H1 (cell line): ENCODE results near the gene AGAP1. TPM values are rescaled to one million over a fixed set of nuclear protein-coding genes. Genes with fewer than 3 reads are reported as not detected.

Experiments used
- CTCF ChIA-PET: fragments of 300-600 bp; sonication (Branson Sonifier 250); formaldehyde crosslinking; loops from one replicate; lab custom pipeline; 2021; ENCODE audit not compliant: partially characterized antibody; lab: Charles Lee
- POLR2A ChIA-PET: fragments of 300-600 bp; sonication (Branson Sonifier 250); formaldehyde crosslinking; loops from one replicate; lab custom pipeline; 2021; ENCODE audit warnings: inconsistent platforms; ENCODE audit not compliant: partially characterized antibody; lab: Charles Lee
- DNase-seq, 2 experiments: peaks; one replicate each; pipeline versions ENCODE4 v3.0.0 to v3.0.0-alpha.2; 2010 to 2022; ENCODE audit warnings: low spot score in 2 of 2, low read depth in 1 of 2, mixed read lengths in 1 of 2
- FAIRE-seq: peaks from 2 replicates; lab custom pipeline; 2011; peaks lifted over from hg19 to GRCh38; lab: Jason Lieb, UNC
- H2AFZ ChIP-seq: 2 replicates; pipeline ENCODE4 v1.8.1; 2012; ENCODE audit warnings: low read length, inconsistent platforms
- H2AK5ac ChIP-seq: 2 replicates; pipeline ENCODE4 v1.6.1; 2013; ENCODE audit warnings: low read depth, low read length
- H2BK120ac ChIP-seq: replicated peaks from 2 replicates; pipeline ENCODE3; 2013; ENCODE audit warnings: low read depth, low read length, inconsistent platforms
- H2BK12ac ChIP-seq: 2 replicates; pipeline ENCODE4 v1.6.1; 2013; ENCODE audit warnings: low read depth, low read length
- H2BK15ac ChIP-seq: 2 replicates; pipeline ENCODE4 v1.6.1; 2013; ENCODE audit warnings: low read length
- H2BK20ac ChIP-seq: 2 replicates; pipeline ENCODE4 v1.6.1; 2013; ENCODE audit warnings: low read length
- H2BK5ac ChIP-seq: 2 replicates; pipeline ENCODE4 v1.6.1; 2013; ENCODE audit warnings: low read depth, low read length
- H3K14ac ChIP-seq: 2 replicates; pipeline ENCODE4 v1.6.1; 2013; ENCODE audit warnings: inconsistent platforms; ENCODE audit not compliant: insufficient read length
- H3K18ac ChIP-seq: 2 replicates; pipeline ENCODE4 v1.6.1; 2013; ENCODE audit warnings: low read length; ENCODE audit errors: extremely low read depth
- H3K23ac ChIP-seq: 2 replicates; pipeline ENCODE4 v1.6.1; 2013; ENCODE audit warnings: inconsistent platforms; ENCODE audit not compliant: insufficient read length
- H3K23me2 ChIP-seq: 2 replicates; pipeline ENCODE4 v1.6.1; 2013; ENCODE audit warnings: low read depth, low read length
- H3K27ac ChIP-seq: 2 replicates; pipeline ENCODE4 v1.6.1; 2011; ENCODE audit warnings: low read depth, low read length, inconsistent platforms
- H3K27me3 ChIP-seq, 4 experiments: replicated peaks in 1 of 4; 1 replicate in 1 of 4; 2 replicates in 3 of 4; pipeline versions ENCODE4 v1.6.1 to v1.8.1; 2011 to 2013; ENCODE audit warnings: low read length in 3 of 4, mild to moderate bottlenecking in 3 of 4, inconsistent platforms in 2 of 4, mixed read lengths in 2 of 4, moderate library complexity in 1 of 4; ENCODE audit not compliant: control insufficient read depth in 3 of 4, insufficient read depth in 3 of 4; ENCODE audit errors: extremely low read depth in 1 of 4
- H3K36me3 ChIP-seq, 4 experiments: 2 replicates each; pipeline versions ENCODE4 v1.6.1 to v1.8.1; 2011 to 2013; ENCODE audit warnings: mild to moderate bottlenecking in 4 of 4, low read length in 3 of 4, moderate library complexity in 2 of 4, control low read depth in 1 of 4, inconsistent platforms in 1 of 4; ENCODE audit not compliant: insufficient read depth in 4 of 4, control insufficient read depth in 2 of 4
- H3K4ac ChIP-seq: replicated peaks from 2 replicates; pipeline ENCODE3; 2013; ENCODE audit warnings: low read length, low read depth, mixed read lengths, inconsistent platforms; ENCODE audit not compliant: insufficient read length
- H3K4me1 ChIP-seq, 4 experiments: replicated peaks in 1 of 4; 1 replicate in 1 of 4; 2 replicates in 3 of 4; pipeline versions ENCODE4 v1.6.1 to v1.8.1; 2011 to 2013; ENCODE audit warnings: low read length in 3 of 4, inconsistent platforms in 2 of 4, mixed read lengths in 1 of 4; ENCODE audit not compliant: insufficient read depth in 4 of 4, control insufficient read depth in 3 of 4
- H3K4me2 ChIP-seq, 2 experiments: 2 replicates each; pipeline versions ENCODE4 v1.6.1 to v1.8.1; 2011 to 2013; ENCODE audit warnings: low read depth in 2 of 2, low read length in 2 of 2, control low read depth in 1 of 2, inconsistent platforms in 1 of 2, mild to moderate bottlenecking in 1 of 2; ENCODE audit not compliant: insufficient read depth in 1 of 2
- H3K4me3 ChIP-seq, 4 experiments: fragments of 200-600, 300-600 bp in 1 of 4; sonication (generic), shearing (Covaris generic), sonication (Bioruptor Twin) in 1 of 4; 2 replicates each; pipeline versions ENCODE4 v1.5.1 to v1.8.1; 2011 to 2016; ENCODE audit warnings: low read length in 4 of 4, low read depth in 3 of 4, control low read depth in 2 of 4, inconsistent platforms in 2 of 4, mild to moderate bottlenecking in 2 of 4, mixed read lengths in 1 of 4, moderate library complexity in 1 of 4; ENCODE audit not compliant: insufficient read depth in 2 of 4; ENCODE audit errors: extremely low read depth in 1 of 4
- H3K56ac ChIP-seq: replicated peaks from 2 replicates; pipeline ENCODE3; 2013; ENCODE audit warnings: low read depth, mild to moderate bottlenecking, mixed read lengths, low read length, inconsistent platforms; ENCODE audit not compliant: insufficient read length
- H3K79me1 ChIP-seq: 2 replicates; pipeline ENCODE4 v1.6.1; 2013; ENCODE audit warnings: low read depth, low read length, control low read depth
- H3K79me2 ChIP-seq, 2 experiments: 2 replicates each; pipeline versions ENCODE4 v1.6.1 to v1.8.1; 2012 to 2013; ENCODE audit warnings: low read length in 2 of 2, mild to moderate bottlenecking in 2 of 2, inconsistent platforms in 1 of 2; ENCODE audit not compliant: insufficient read depth in 2 of 2, control insufficient read depth in 1 of 2
- H3K9ac ChIP-seq, 4 experiments: replicated peaks in 1 of 4; 1 replicate in 1 of 4; 2 replicates in 3 of 4; pipeline versions ENCODE4 v1.6.1 to v1.8.1; 2011 to 2013; ENCODE audit warnings: low read depth in 3 of 4, low read length in 3 of 4, control low read depth in 2 of 4, mild to moderate bottlenecking in 2 of 4, moderate library complexity in 2 of 4, inconsistent platforms in 1 of 4; ENCODE audit errors: extremely low read depth in 1 of 4
- H3K9me3 ChIP-seq, 2 experiments: 2 replicates each; pipeline versions ENCODE4 v1.6.1 to v1.8.1; 2012 to 2013; ENCODE audit warnings: mild to moderate bottlenecking in 2 of 2, moderate library complexity in 2 of 2, control low read depth in 1 of 2, inconsistent platforms in 1 of 2, low read depth in 1 of 2, low read length in 1 of 2, mixed read lengths in 1 of 2; ENCODE audit not compliant: insufficient read depth in 2 of 2
- H4K20me1 ChIP-seq, 2 experiments: replicated peaks in 1 of 2; 2 replicates each; pipeline versions ENCODE3 to v1.8.1; 2011 to 2013; ENCODE audit warnings: inconsistent platforms in 2 of 2, low read length in 2 of 2, mild to moderate bottlenecking in 1 of 2; ENCODE audit not compliant: insufficient read depth in 2 of 2, control insufficient read depth in 1 of 2
- H4K5ac ChIP-seq: 2 replicates; pipeline ENCODE4 v1.6.1; 2013; ENCODE audit warnings: low read length, low read depth, mixed read lengths, inconsistent platforms; ENCODE audit not compliant: insufficient read length
- H4K8ac ChIP-seq: 2 replicates; pipeline ENCODE4 v1.8.0; 2013; ENCODE audit warnings: mild to moderate bottlenecking, moderate library complexity, low read length, inconsistent platforms; ENCODE audit not compliant: insufficient read depth; ENCODE audit errors: extremely low read depth
- H4K91ac ChIP-seq: replicated peaks from 2 replicates; pipeline ENCODE3; 2013; ENCODE audit warnings: low read length, mixed read lengths, inconsistent platforms; ENCODE audit not compliant: insufficient read length
- WGBS, 2 experiments: shearing (Covaris generic) in 1 of 2; methylation state at CpG; one replicate each; pipeline versions ENCODE4 v1.1.6 to v1.1.7; 2013 to 2015; ENCODE audit warnings: low lambda C conversion rate in 2 of 2, mixed read lengths in 2 of 2, inconsistent platforms in 1 of 2, low coverage in 1 of 2, missing lambda C conversion rate in 1 of 2; ENCODE audit not compliant: insufficient replicate concordance in 2 of 2, insufficient coverage in 1 of 2, insufficient read length in 1 of 2; ENCODE audit errors: extremely low coverage in 1 of 2, missing lambda C conversion rate in 1 of 2; 5-methylcytosine and 5-hydroxymethylcytosine counted together
- polyA plus RNA-seq, 7 experiments: library from polyadenylated mRNA; depleted of rRNA in 3 of 7; stranded (reverse) in 5 of 7; unstranded in 2 of 7; fragments of >200 nt in 5 of 7; fragments of 200-250 nt in 2 of 7; gene quantifications; 1 replicate in 5 of 7; 2 replicates in 1 of 7; 4 replicates in 1 of 7; pipeline versions ENCODE4 v1.2.1 to v1.2.3, GENCODE V29; 2011 to 2013; ENCODE audit warnings: missing spikeins in 2 of 7, mixed read lengths in 2 of 7
- total RNA-seq: library from RNA; stranded (reverse); fragmentation: NEBNext Ultra II Directional; extraction: Animal tissue kit (Norgen Biotek cat#: 25700); gene quantifications from 2 replicates; pipeline ENCODE4 v1.2.1, GENCODE V29; 2021

AGAP1 gene
- total and polyA plus RNA-seq, 2 of the 8 experiments (the other 6 are each of a cell fraction or from before 2014, with no cell fraction given): 18.1 to 39.4 TPM

GRCh38 chr2:235954281-235954680 lies 460.4 kb downstream of the AGAP1 start:
- H3K27ac ChIP-seq: no peak overlapping the region
- H2BK5ac ChIP-seq: no peak overlapping the region
- no peak overlapping the region for H2BK15ac ChIP-seq
- no peak overlapping the region for H2AK5ac ChIP-seq
- H3K79me1 ChIP-seq: no peaks in the 10 kb centered on the region
- H3K79me2 ChIP-seq: no peaks in the 10 kb centered on the region
- H3K14ac ChIP-seq: no peak overlapping the region
- no peaks in the 10 kb centered on the region for H3K9me3 ChIP-seq
- H3K23ac ChIP-seq: no peak overlapping the region
- FAIRE-seq: no peak
- H4K8ac ChIP-seq: no peak overlapping the region
- H3K56ac ChIP-seq: no peak overlapping the region
- no peak for DNase-seq
- ChIA-PET POLR2A (no interaction called here), CTCF (interaction anchor here (0.6 to 1.9 kb wide), 6 partner anchors 10 to 315 kb away, joined by 3 to 7 read pairs (median 4); no protein-coding TSS in a partner anchor)
- no peak overlapping the region for H3K9ac ChIP-seq
- H2BK12ac ChIP-seq: no peak overlapping the region
- H2BK120ac ChIP-seq: no peak overlapping the region
- H3K36me3 ChIP-seq: no peaks in the 10 kb centered on the region
- H3K18ac ChIP-seq: no peak overlapping the region
- H3K4ac ChIP-seq: no peak overlapping the region
- no peak overlapping the region for H4K91ac ChIP-seq
- H3K27me3 ChIP-seq: no peaks in the 10 kb centered on the region
- H2AFZ ChIP-seq: no peak overlapping the region
- peaks cover 4 to 17% (median 11%) of the 10 kb centered on the region in 4 experiments for H3K4me1 ChIP-seq
- H3K23me2 ChIP-seq: no peaks in the 10 kb centered on the region
- H3K4me3 ChIP-seq: no peak overlapping the region
- H4K20me1 ChIP-seq: peaks cover 0 to 2% of the 10 kb centered on the region in 2 experiments
- no peak overlapping the region for H3K4me2 ChIP-seq
- 88% methylated on average over 10 of the region's 10 CpGs; no CpG with 5 or more reads in 1 of the 2 experiments for WGBS, 2 experiments
- H4K5ac ChIP-seq: no peak overlapping the region
- H2BK20ac ChIP-seq: no peak overlapping the region
